GM18519 (cell line): Measurements from ENCODE around the gene TMC5.
"Not testable (repeated sequence)": the region's sequence is repeated elsewhere in the genome, so short reads cannot be mapped to it uniquely, and the experiment has no call there.

Source experiments
- ATAC-seq: cut with Tn5 transposase; IDR thresholded peaks from one replicate; pipeline ENCODE4 v1.9.1; 2021; ENCODE audit warnings: mild to moderate bottlenecking, moderate library complexity; ENCODE audit not compliant: unreplicated experiment, low FRiP score

The TMC5 gene

GRCh38 chr16:19417640-19418039 lies at the start of gene TMC5:
TMC5 (plus strand) TSS chr16:19417883; CDS start chr16:19440039, 22,156 bp downstream.
- ATAC-seq: no peak

GRCh38 chr16:19372541-19372940 lies 45.1 kb upstream of the TMC5 start:
- ATAC-seq: not testable (repeated sequence)

GRCh38 chr16:19374402-19374801 lies 43.3 kb upstream of the TMC5 start:
- no peak for ATAC-seq

- ATAC-seq: no peak
Measured at GRCh38 chr16:19375561-19376158, 42.0 kb upstream of the TMC5 start.

GRCh38 chr16:19377864-19378263 lies 39.8 kb upstream of the TMC5 start:
- ATAC-seq: no peak

GRCh38 chr16:19378511-19378910 lies 39.2 kb upstream of the TMC5 start:
- ATAC-seq: no peak

GRCh38 chr16:19379838-19380237 lies 37.8 kb upstream of the TMC5 start:
- no peak for ATAC-seq

GRCh38 chr16:19380328-19380727 lies 37.4 kb upstream of the TMC5 start:
- no peak for ATAC-seq

- ATAC-seq: no peak
Measured at GRCh38 chr16:19382084-19382801, 35.4 kb upstream of the TMC5 start.

- ATAC-seq: no peak
Measured at GRCh38 chr16:19382887-19383816, 34.5 kb upstream of the TMC5 start.

- ATAC-seq: no peak
Measured at GRCh38 chr16:19384656-19385055, 33.0 kb upstream of the TMC5 start.

GRCh38 chr16:19386525-19386924 lies 31.2 kb upstream of the TMC5 start:
- no peak for ATAC-seq

GRCh38 chr16:19389246-19389645 lies 28.4 kb upstream of the TMC5 start:
- ATAC-seq: no peak

GRCh38 chr16:19391185-19391776 lies 26.4 kb upstream of the TMC5 start:
- ATAC-seq: not testable (repeated sequence)

GRCh38 chr16:19392352-19392751 lies 25.3 kb upstream of the TMC5 start:
- ATAC-seq: no peak

GRCh38 chr16:19393226-19394111 lies 24.2 kb upstream of the TMC5 start:
- ATAC-seq: no peak

GRCh38 chr16:19395646-19396267 lies 21.9 kb upstream of the TMC5 start:
- not testable (repeated sequence) for ATAC-seq

GRCh38 chr16:19396555-19397011 lies 21.1 kb upstream of the TMC5 start:
- no peak for ATAC-seq

- ATAC-seq: not testable (repeated sequence)
Measured at GRCh38 chr16:19397373-19397772, 20.3 kb upstream of the TMC5 start.
